NCI-H774 (cell line): ENCODE measurements around the gene VWA3A.
"Not testable (repeated sequence)": the region's sequence is repeated elsewhere in the genome, so short reads cannot be mapped to it uniquely, and the experiment has no call there.

Source experiments
- DNase-seq: peaks from one replicate; lab custom pipeline; 2025; lab: John Stamatoyannopoulos, UW

The VWA3A gene

DNA sequence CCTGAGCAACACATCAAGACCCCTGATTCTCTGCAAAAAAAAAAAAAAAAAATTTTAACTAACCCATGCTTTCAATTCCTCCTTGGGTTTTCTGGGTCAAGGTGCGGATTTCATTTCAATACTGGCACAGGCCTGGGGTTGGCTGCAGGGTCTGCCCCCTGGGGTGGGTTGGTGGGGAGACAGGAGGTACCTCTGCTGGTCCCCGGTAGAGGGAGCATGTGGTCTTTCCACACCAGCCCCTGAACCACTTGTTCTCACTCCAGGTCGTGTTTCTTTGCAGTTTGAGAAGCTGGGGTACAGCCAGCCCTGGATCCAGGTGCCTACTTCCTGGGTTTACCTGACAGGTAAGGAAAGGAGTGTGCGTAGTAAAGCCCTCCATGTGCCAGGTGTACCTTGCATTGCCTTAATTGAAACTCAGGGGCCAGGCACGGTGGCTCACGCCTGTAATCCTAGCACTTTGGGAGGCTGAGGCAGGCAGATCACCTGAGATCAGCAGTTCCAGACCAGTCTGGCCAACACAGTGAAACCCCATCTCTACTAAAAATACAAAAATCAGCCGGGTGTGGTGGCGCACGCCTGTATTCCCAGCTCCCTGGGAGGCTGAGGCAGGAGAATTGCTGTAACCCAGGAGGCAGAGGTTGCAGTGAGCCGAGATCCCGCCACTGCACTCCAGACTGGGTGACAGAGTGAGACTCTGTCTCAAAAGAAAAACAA is 91.7 kb downstream of the VWA3A start:
- DNase-seq: no peak

DNA sequence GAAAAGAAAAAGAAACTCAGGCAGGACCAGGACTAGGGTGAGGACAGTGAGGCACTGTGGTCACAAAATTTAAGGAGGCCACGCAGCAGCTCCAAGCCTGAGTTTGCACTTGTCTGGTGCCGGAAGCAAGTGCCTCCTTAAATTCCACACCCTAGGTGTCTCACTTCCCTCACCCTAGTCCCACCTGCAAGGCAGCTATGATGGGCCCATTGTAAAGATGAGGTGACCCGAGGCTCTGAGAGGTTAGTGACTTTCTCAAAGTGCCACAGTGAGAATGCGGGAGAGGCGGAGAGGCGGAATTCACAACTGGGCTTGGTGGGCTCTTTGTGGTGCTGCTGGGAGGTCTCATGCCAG is 92.3 kb downstream of the VWA3A start:
- no peak for DNase-seq

- DNase-seq: no peak
Observed at GRCh38 chr16:22186517-22186916, 94.2 kb downstream of the VWA3A start.

DNA sequence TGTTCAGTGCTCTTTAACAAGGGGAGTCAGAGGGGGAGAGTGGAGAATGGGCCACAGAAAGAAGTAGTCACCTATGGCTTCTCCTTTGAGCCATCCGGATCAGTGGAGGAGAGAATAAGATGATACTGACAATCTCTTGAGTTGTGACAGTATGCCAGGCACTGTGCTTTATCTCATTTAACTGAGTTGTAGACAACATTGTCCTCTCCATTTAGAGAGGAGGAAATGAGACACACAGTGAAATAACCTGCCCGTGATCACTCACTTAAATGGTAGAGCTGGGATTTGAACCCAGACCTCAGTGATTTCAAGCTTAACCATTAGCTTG is 95.9 kb downstream of the VWA3A start:
- DNase-seq: no peak

GRCh38 chr16:22188595-22189442 is 96.5 kb downstream of the VWA3A start:
- peak; percentile 51 for DNase-seq

DNA sequence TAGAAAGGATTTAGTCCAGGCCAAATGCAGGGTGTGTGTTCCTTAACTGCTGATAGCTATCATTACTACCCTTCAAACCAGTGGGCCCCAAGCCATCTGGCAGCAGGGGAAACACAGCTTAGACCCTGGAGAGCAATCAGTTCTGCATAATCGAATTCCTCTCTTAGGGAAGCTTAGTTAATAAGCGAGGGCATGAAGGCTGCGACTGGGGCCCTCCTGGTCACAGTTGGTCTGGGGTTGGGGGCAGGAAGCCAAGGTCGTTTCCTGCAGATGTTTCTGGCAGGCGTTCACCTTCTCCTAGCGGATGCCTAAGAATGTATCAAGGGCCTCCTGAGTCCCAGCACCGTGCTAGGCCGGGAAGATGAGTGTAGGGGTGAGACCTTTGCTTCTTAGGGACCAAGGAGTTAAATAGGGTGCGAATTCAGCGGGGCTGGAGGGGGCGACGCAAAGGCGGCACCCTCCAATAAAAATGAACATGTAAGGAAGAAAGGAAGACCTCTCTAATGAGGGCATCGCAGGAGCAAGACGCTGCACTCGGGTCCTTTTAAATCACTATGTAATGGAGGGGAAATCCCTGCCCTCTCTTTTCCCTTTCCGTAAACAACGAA is 97.2 kb downstream of the VWA3A start:
- DNase-seq: no peak

- DNase-seq: no peak
Observed at GRCh38 chr16:22190081-22190775, 97.9 kb downstream of the VWA3A start.

DNA sequence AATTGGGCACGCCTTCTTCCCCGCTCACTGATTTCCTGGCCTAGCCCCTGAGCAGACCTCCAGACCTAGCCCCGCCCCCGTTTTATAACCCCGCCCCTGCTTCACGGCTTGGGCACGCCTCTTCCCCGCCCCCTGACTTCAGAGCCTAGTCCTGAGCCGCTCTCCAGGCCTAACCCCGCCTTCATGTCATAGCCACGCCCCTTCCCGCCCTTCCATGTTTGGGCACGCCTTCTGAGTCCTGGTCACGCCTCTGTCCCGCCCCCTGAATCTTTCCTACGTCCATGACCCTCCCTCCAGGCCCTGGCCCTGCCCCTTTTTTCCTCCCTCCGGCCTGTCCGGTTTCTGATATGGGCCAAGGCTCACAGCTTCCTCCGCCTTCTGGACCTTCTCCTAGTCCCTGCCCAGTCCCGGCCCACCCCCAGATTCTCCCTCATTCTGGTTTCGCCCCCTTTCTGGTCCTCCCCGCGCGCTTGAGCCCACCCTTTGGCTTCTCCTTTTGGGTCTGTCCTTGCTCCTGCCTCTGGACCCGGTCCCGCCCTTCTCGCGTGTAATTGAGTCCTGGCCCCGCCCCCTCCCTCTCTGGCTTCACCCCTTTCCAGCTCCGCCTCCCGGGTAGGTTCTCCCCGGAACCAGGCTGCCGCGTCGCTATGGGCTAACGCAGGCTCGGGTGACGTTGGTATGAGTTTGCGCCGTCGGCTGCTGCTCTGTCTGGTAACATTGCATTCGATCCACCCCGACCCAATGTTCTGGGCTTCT is 98.6 kb downstream of the VWA3A start:
- DNase-seq: peak; percentile 96

GRCh38 chr16:22191532-22192260 is 99.4 kb downstream of the VWA3A start:
- DNase-seq: no peak

DNA sequence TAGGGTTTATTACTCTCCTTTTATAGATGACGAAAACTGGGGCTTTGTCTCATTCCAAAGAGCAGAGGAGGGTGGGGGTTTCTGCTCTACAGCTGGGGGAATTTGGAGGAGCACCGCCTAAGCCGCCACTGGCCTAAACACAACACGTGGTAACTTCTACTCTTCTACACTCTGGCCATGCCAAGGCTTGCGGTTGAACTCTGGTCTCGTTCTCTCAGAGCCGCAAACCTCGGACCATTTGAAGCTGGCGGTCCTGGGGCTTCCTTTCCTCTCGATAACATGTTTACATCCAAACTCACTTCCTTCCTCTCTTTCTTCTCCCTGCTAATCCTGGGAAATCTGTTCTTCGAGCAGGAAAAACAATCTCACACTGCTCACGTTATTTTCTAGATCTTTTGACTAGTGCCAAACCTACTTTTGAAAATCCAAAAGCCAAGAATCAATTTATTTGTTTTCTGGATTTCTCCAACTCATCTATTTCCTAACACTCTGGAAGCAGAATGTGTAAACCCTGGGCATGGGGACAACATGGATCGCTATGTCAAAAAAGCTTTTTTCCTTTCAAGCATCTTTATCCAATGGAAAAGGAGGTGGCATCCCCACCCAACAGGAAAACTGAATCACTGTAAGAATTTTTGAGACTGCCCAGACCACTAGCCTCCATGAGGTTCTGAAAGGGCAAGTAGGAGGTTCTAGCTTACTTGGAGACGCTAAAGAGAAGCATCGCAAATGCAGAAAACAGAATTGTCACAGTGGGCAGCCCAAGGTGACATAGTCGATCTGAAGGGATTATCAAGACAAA is 100.1 kb downstream of the VWA3A start:
- peak; percentile 58 for DNase-seq

DNA sequence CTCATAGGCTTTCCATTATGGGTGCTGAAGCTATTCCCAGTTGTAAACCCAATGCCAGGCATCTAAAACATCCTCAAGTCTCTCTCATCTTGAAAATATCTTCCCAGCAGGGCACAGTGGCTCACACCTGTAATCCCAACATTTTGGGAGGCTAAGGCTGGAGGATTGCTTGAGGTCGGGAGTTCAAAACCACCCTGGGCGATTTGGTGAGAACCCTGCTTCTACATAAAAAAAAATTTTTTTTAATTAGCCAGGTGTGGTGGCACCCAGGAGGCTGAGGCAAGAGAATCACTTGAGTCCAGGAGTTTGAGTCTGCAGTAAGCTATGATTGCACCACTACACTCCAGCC is 100.7 kb downstream of the VWA3A start:
- DNase-seq: no peak

DNA sequence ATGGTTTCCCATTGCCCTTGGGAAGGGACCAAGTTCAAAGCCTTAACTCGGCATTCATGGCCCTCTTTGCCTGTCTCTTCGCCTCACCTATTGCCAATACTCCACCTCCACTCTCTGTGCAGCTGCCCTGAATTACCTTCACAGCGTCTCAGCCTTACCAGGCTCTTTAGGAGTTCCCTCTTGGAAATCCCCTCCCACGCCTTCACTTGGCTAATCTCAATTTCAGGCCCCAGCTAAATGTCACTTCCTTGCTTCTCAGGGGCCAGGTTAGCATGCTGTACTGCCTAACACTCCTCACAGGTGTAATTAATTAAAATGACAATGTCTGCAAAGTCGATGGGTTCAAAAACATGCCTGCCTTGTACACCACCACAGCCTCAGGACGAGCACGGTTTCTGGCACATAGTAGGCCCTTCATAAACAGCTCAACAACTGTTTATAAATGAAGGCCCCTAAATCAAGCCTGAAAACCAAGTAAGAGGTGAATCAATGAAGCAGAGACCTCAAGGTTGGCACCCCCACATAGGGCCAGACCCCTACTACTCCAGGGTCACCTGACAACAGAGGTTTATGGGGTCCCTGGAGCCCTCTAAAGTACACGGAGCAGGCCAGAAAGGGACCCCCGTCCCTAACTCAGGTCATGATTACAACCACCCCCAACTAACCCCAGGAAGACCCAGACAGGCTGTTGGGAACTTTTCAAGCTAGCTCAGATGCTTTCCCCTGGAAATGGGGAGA is 102.5 kb downstream of the VWA3A start:
- no peak for DNase-seq

DNA sequence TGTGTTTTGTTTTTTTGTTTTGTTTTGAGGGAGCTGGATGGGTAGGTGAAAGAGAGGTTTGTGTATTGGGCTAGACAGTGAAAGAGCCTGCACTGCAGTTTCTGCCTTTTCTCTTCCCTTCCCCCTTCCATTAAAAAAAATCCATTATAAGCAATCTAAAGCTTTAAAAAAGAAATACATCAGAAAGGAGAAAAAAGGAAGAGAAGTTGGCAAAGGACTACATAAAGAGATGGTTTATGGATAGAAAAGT is 103.0 kb downstream of the VWA3A start:
- no peak for DNase-seq

GRCh38 chr16:22195695-22196558 is 103.6 kb downstream of the VWA3A start:
- DNase-seq: peak; percentile 82

DNA sequence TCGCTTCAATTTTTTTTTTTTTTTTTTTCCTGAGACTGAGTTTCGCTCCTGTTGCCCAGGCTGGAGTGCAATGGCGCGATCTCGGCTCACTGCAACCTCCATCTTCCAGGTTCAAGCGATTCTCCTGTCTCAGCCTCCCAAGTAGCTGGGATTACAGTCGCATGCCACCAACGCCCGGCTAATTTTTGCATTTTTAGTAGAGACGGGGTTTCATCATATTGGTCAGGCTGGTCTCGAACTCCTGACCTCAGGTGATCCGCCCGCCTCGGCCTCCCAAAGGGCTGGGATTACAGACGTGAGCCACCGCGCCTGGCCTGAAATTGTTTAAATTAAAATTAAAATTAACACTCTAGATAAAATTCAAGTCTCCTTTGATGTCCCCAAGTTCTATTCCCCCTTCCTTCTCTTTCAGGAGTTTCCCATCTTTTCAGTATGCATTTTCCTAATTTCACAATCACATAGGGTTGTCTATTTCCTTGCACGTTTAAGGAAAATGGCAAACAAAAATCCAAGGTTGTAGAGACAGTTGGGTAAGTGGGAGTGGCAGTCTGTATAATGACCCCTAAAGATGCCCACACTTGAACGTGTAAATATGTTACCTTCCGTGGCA is 104.3 kb downstream of the VWA3A start:
- not testable (repeated sequence) for DNase-seq

DNA sequence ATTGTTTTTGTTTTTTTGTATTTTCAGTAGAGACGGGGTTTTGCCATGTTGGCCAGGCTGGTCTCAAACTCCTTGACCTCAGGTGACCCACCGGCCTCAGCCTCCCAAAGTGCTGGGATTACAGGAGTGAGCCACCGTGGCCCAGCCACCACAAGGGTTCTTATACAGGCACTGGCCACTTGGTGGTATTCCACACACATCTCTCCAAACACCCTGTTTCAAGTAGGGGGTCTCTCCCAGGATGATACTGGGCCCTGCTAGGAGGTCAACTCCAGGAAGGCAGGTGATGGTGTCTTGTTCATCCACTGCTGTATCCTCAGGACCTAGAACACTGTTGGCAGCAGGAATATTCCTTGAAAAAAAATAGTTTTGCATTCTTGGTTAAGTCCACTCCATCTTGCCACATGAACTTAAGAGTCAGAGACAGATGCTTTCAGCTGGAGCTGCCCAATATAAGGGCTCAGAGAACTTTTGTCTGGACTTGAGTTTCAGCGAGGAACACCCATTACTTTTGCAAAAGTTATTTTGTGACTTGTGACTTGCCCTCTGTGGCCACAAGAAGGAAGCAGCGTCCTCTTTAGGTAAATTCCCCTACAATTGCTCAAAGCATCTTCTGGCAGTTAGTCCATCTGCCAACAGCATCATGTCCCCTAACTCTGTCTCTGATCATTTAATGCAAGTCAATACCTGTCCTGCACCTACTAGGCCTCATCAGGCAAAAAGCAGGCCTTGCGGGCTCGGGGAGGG is 106.4 kb downstream of the VWA3A start:
- no peak for DNase-seq

DNA sequence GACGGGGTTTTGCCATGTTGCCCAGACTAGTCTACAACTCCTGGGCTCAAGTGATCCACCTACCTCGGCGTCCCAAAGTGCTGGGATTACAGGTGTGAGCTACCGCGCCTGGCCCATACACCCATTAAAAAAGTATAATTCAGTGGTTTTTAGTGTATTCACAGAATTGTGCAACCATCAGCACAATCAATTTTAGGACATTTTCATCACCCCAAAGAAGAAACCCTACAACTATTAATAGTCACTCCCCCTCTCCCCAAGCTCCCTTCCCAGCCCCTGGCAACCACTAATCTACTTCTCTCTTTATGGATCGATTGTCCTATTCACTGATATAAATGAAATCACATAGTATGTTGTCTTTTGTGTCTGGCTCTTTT is 109.9 kb downstream of the VWA3A start:
- DNase-seq: no peak

DNA sequence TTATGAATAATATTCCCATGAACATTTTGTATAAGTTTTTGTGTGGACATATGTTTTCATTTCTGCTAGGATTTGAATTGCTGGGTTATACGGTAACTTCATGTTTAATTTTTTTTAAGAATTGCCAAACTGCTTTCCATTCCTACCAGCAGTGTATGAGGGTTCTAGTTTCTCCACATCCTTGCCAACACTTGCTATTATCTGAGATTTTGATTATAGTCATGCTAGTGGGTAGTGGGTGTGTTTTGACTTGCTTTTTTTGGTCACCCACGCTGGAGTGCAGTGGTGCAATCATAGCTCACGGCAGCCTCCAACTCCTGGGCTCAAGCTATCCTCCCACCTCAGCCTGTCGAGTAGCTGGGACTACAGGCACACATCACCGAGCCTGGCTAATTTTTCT is 110.8 kb downstream of the VWA3A start:
- DNase-seq: no peak
